ENCODE results near the gene PRDM8. TPM values are rescaled to one million over a fixed set of nuclear protein-coding genes. Genes with fewer than 3 reads are reported as not detected.

The PRDM8 gene
- polyA plus RNA-seq, 2 of the 4 experiments (the other 2 are of a cell fraction): 0.10 to 0.14 TPM

- TF ChIP-seq MYC (IDR thresholded peaks at IDR 0.05; ENCODE audit: borderline replicate concordance, low read length): no peak
- TF ChIP-seq MAX (IDR thresholded peaks at IDR 0.05): no peak
Observed at GRCh38 chr4:80235451-80235850, 38.1 kb downstream of the PRDM8 start (continued).

- Histone ChIP-seq H3K4me2 (peak overlapping the region; percentile 38; the same call in 2 of the 3 replicates), H3K4me1 (peaks cover 25% of the 10 kb centered on the region), H3K27ac (peak overlapping the region in 1 of 2 experiments; percentile 50; a peak in 2 of 6 replicates), H3K9me3 (no peaks in the 10 kb centered on the region), H3K4me3 (no peak overlapping the region)
- FAIRE-seq (no peak), ATAC-seq (peak; percentile 91 to 92), DNase-seq (ENCODE audit: low read depth in 1 of 2, low spot score in 1 of 2) (peak in 1 of 2 experiments; percentile 36)
- TF ChIP-seq RARB (CRISPR knock-in tag; IDR thresholded peaks at IDR 0.05) (no peak), FOSL2 (IDR thresholded peaks at IDR 0.05) (no peak), FOSL2 (CRISPR knock-in tag; IDR thresholded peaks at IDR 0.05) (peak; percentile 13; the same call in 1 of the 2 replicates), MAX (IDR thresholded peaks at IDR 0.05) (peak; percentile 54)
- CTCF ChIA-PET: no interaction called here
- POLR2A ChIA-PET: no interaction called here
- WGBS (ENCODE audit: missing lambda C conversion rate): 6% methylated on average over 6 of the region's 6 CpGs
Observed at GRCh38 chr4:80237992-80238391, 40.7 kb downstream of the PRDM8 start.

- ChIA-PET CTCF (no interaction called here), POLR2A (no interaction called here)
- no peak for DNase-seq (ENCODE audit: low read depth in 1 of 2, low spot score in 1 of 2)
- no peak for ATAC-seq
- Histone ChIP-seq H3K4me1 (peaks cover 23% of the 10 kb centered on the region), H3K9me3 (no peaks in the 10 kb centered on the region), H3K4me2 (no peak overlapping the region), H3K27ac (no peak overlapping the region), H3K4me3 (no peak overlapping the region)
- WGBS (ENCODE audit: missing lambda C conversion rate): 78% methylated on average over 3 of the region's 3 CpGs
- no peak for TF ChIP-seq FOXS1 (CRISPR knock-in tag; IDR thresholded peaks at IDR 0.05)
- no peak for TF ChIP-seq EP300 (IDR thresholded peaks at IDR 0.05)
- no peak for TF ChIP-seq KDM5A (IDR thresholded peaks at IDR 0.05)
- TF ChIP-seq ATOH8 (CRISPR knock-in tag; IDR thresholded peaks at IDR 0.05; ENCODE audit: low read depth): no peak
- TF ChIP-seq CTCF (IDR thresholded peaks at IDR 0.05): no peak
- no peak for TF ChIP-seq FOSB (CRISPR knock-in tag; IDR thresholded peaks at IDR 0.05)
- no peak for TF ChIP-seq GATA3 (IDR thresholded peaks at IDR 0.05; ENCODE audit: borderline replicate concordance)
- no peak for TF ChIP-seq SMC3 (IDR thresholded peaks at IDR 0.05)
- no peak for TF ChIP-seq RAD21 (conservative IDR thresholded peaks at IDR 0.05 in 1 of 2, IDR thresholded peaks at IDR 0.05 in 1 of 2)
- FAIRE-seq: no peak
Observed at GRCh38 chr4:80239480-80240150, 42.3 kb downstream of the PRDM8 start.

- FAIRE-seq (no peak), DNase-seq (ENCODE audit: low read depth in 1 of 2, low spot score in 1 of 2) (no peak), ATAC-seq (no peak)
- POLR2A ChIA-PET: no interaction called here
- Histone ChIP-seq H3K27ac (no peak overlapping the region), H3K9me3 (no peaks in the 10 kb centered on the region), H3K4me2 (no peak overlapping the region; the same call in 2 of the 3 replicates), H3K4me3 (no peak overlapping the region), H3K4me1 (peaks cover 9% of the 10 kb centered on the region)
- CTCF ChIA-PET: no interaction called here
- TF ChIP-seq PBX3 (IDR thresholded peaks at IDR 0.05) (no peak), SMC3 (IDR thresholded peaks at IDR 0.05) (no peak), MYC (IDR thresholded peaks at IDR 0.05; ENCODE audit: borderline replicate concordance, low read length) (no peak), REST (IDR thresholded peaks at IDR 0.05) (no peak), CBX8 (IDR thresholded peaks at IDR 0.05) (no peak), FOSB (CRISPR knock-in tag; IDR thresholded peaks at IDR 0.05) (no peak), FOSL2 (IDR thresholded peaks at IDR 0.05) (no peak), FOSL2 (CRISPR knock-in tag; IDR thresholded peaks at IDR 0.05) (no peak), RFX5 (IDR thresholded peaks at IDR 0.05) (no peak), CBX2 (IDR thresholded peaks at IDR 0.05; ENCODE audit: borderline replicate concordance, low read depth) (no peak), BHLHE40 (IDR thresholded peaks at IDR 0.05; ENCODE audit: low read depth, low read length) (no peak), HOXB13 (CRISPR knock-in tag; IDR thresholded peaks at IDR 0.05; ENCODE audit: low read depth) (no peak), RARB (CRISPR knock-in tag; IDR thresholded peaks at IDR 0.05) (no peak), TFCP2L1 (CRISPR knock-in tag; IDR thresholded peaks at IDR 0.05) (no peak), ZSCAN20 (CRISPR knock-in tag; IDR thresholded peaks at IDR 0.05) (no peak)
Observed at GRCh38 chr4:80240976-80241375, 43.7 kb downstream of the PRDM8 start.
